G401.6 (cell line): ENCODE results near the gene TSC22D1.
A peak's percentile ranks its signal among the peaks of the same experiment; 100 is the strongest.
"Not testable (repeated sequence)": the region's sequence is repeated elsewhere in the genome, so short reads cannot be mapped to it uniquely, and the experiment has no call there.

ENCODE experiments used
- FAIRE-seq: peaks from 2 replicates; lab custom pipeline; 2012; peaks lifted over from hg19 to GRCh38; lab: Jason Lieb, UNC

Gene TSC22D1

GRCh38 chr13:44575741-44576350, at the start of gene TSC22D1:
TSC22D1 (minus strand) TSS chr13:44576330; CDS start chr13:44576074, 256 bp downstream.
- FAIRE-seq = no peak

GRCh38 chr13:44622708-44623107, 46.6 kb upstream of the TSC22D1 start:
- no peak for FAIRE-seq

- no peak for FAIRE-seq
Measured at GRCh38 chr13:44622261-44622660, 46.1 kb upstream of the TSC22D1 start.

- no peak for FAIRE-seq
Measured at GRCh38 chr13:44620057-44620456, 43.9 kb upstream of the TSC22D1 start.

GRCh38 chr13:44619651-44620050, 43.5 kb upstream of the TSC22D1 start:
- no peak for FAIRE-seq

GRCh38 chr13:44618326-44618725, 42.2 kb upstream of the TSC22D1 start:
- no peak for FAIRE-seq

GRCh38 chr13:44617648-44618047, 41.5 kb upstream of the TSC22D1 start:
- FAIRE-seq = no peak

- no peak for FAIRE-seq
Measured at GRCh38 chr13:44609137-44609536, 33.0 kb upstream of the TSC22D1 start.

- FAIRE-seq = no peak
Measured at GRCh38 chr13:44605721-44606120, 29.6 kb upstream of the TSC22D1 start.

- FAIRE-seq = no peak
Measured at GRCh38 chr13:44605275-44605674, 29.1 kb upstream of the TSC22D1 start.

- no peak for FAIRE-seq
Measured at GRCh38 chr13:44601586-44601985, 25.5 kb upstream of the TSC22D1 start.

GRCh38 chr13:44593861-44594592, 17.9 kb upstream of the TSC22D1 start:
- not testable (repeated sequence) for FAIRE-seq

GRCh38 chr13:44592216-44592847, 16.2 kb upstream of the TSC22D1 start:
- no peak for FAIRE-seq

GRCh38 chr13:44591316-44591715, 15.2 kb upstream of the TSC22D1 start:
- FAIRE-seq = no peak

- no peak for FAIRE-seq
Measured at GRCh38 chr13:44583137-44583536, 7.0 kb upstream of the TSC22D1 start.

- no peak for FAIRE-seq
Measured at GRCh38 chr13:44578067-44578400, 1.9 kb upstream of the TSC22D1 start.

GRCh38 chr13:44577236-44578066, 1.3 kb upstream of the TSC22D1 start:
- FAIRE-seq = peak; percentile 93

- no peak for FAIRE-seq
Measured at GRCh38 chr13:44576351-44577235, 463 bp upstream of the TSC22D1 start.

- FAIRE-seq = no peak
Measured at GRCh38 chr13:44575035-44575434, 1.1 kb downstream of the TSC22D1 start.

GRCh38 chr13:44574466-44574855, 1.7 kb downstream of the TSC22D1 start:
- no peak for FAIRE-seq

GRCh38 chr13:44573790-44574465, 2.2 kb downstream of the TSC22D1 start:
- FAIRE-seq = peak; percentile 36
